HepG2 (cell line): ENCODE measurements around the gene PRUNE1.

Source experiments
- ATF2 ChIP-seq: sonication (generic); formaldehyde crosslinking; IDR thresholded peaks from 2 replicates; pipeline ENCODE4 v1.4.0; 2020; ENCODE audit warnings: missing genetic modification reagents
- CEBPB ChIP-seq: IDR thresholded peaks from 2 replicates; pipeline ENCODE4 v1.6.1; 2011; ENCODE audit warnings: low read depth, low read length, improper control_type of control experiment, borderline replicate concordance
- FLYWCH1 ChIP-seq: sonication (generic); formaldehyde crosslinking; IDR thresholded peaks from 2 replicates; pipeline ENCODE4 v1.8.1; 2023; ENCODE audit warnings: mild to moderate bottlenecking, missing genetic modification reagents
- MXD1 ChIP-seq: sonication (generic); formaldehyde crosslinking; IDR thresholded peaks from 2 replicates; pipeline ENCODE4 v1.4.0; 2020; ENCODE audit warnings: mild to moderate bottlenecking, missing genetic modification reagents
- POLR2AphosphoS5 ChIP-seq: IDR thresholded peaks from 2 replicates; pipeline ENCODE4 v1.6.1; 2012; ENCODE audit warnings: low read depth, low read length
- SALL1 ChIP-seq: sonication (generic); formaldehyde crosslinking; IDR thresholded peaks from 2 replicates; pipeline ENCODE4 v1.8.0; 2022; ENCODE audit warnings: mild to moderate bottlenecking, missing genetic modification reagents
- STAT5B ChIP-seq: sonication (generic); formaldehyde crosslinking; IDR thresholded peaks from 2 replicates; pipeline ENCODE4 v1.4.0; 2020; ENCODE audit warnings: missing genetic modification reagents
- TAF1 ChIP-seq: sonication (generic); formaldehyde crosslinking; IDR thresholded peaks from 2 replicates; pipeline ENCODE4 v1.4.0; 2020; ENCODE audit warnings: missing genetic modification reagents
- TBL1XR1 ChIP-seq: fragments of 150-350 bp; IDR thresholded peaks from 2 replicates; pipeline ENCODE4 v1.6.1; 2014; ENCODE audit warnings: borderline replicate concordance, low read length; ENCODE audit not compliant: partially characterized antibody
- ZNF296 ChIP-seq: sonication (generic); formaldehyde crosslinking; conservative IDR thresholded peaks from 2 replicates; pipeline ENCODE4 v1.5.0; 2020; ENCODE audit warnings: mild to moderate bottlenecking, missing genetic modification reagents
- ZNF556 ChIP-seq: sonication (generic); formaldehyde crosslinking; IDR thresholded peaks from 2 replicates; pipeline ENCODE4 v1.4.0; 2020; ENCODE audit warnings: mild to moderate bottlenecking, missing genetic modification reagents, borderline replicate concordance
- ZNF687 ChIP-seq: sonication (generic); formaldehyde crosslinking; IDR thresholded peaks from 2 replicates; pipeline ENCODE4 v1.5.1; 2020; ENCODE audit warnings: mild to moderate bottlenecking, missing genetic modification reagents, moderate library complexity

- no peak for TF ChIP-seq FLYWCH1 (CRISPR knock-in tag)
- TF ChIP-seq TBL1XR1 = no peak
- no peak for TF ChIP-seq ATF2 (CRISPR knock-in tag)
- no peak for TF ChIP-seq ZNF296 (CRISPR knock-in tag)
- no peak for TF ChIP-seq STAT5B (CRISPR knock-in tag)
- no peak for TF ChIP-seq ZNF687 (CRISPR knock-in tag)
- TF ChIP-seq CEBPB = peak; percentile 25; the same call in 1 of the 2 replicates
- no peak for TF ChIP-seq POLR2AphosphoS5
- TF ChIP-seq TAF1 = no peak
- no peak for TF ChIP-seq ZNF556
- no peak for TF ChIP-seq SALL1
- no peak for TF ChIP-seq MXD1 (CRISPR knock-in tag)
These were observed 7.8 kb upstream of the PRUNE1 start for GRCh38 chr1:151000408-151000807.
